K562 (cell line): ENCODE results near the gene PRRC2B. TPM values are rescaled to one million over a fixed set of nuclear protein-coding genes. Genes with fewer than 3 reads are reported as not detected.

Experiments used
- ATAC-seq: fragments of 200-7000 bp; cut with Tn5 transposase; 3 replicates; pipeline ENCODE4 v1.9.1; 2020; ENCODE audit warnings: moderate library complexity
- BruUV-seq: library from RNA; stranded (reverse); fragments of 400-500 nt; replicated peaks from 2 replicates; lab custom pipeline; 2021; lab: Mats Ljungman, UMichigan
- CTCF ChIA-PET: fragments of 300-600 bp; formaldehyde crosslinking; extraction: SDS; loops from one replicate; lab custom pipeline; 2021; ENCODE audit warnings: low intra/inter-chr PET ratio; lab: Yijun Ruan, JAX
- POLR2A ChIA-PET: fragments of 300-600, 350-650 bp; sonication (Branson Sonifier 250); formaldehyde crosslinking; extraction: SDS; loops from one replicate; lab custom pipeline; 2021; ENCODE audit warnings: antibody characterized with exemption, inconsistent platforms; lab: Yijun Ruan, JAX
- DNase-seq, 4 experiments: peaks; one replicate each; pipeline versions ENCODE4 v3.0.0 to v3.0.0-alpha.2; 2011 to 2018; ENCODE audit warnings: low spot score in 3 of 4, mixed read lengths in 3 of 4; ENCODE audit errors: extremely low read depth in 1 of 4
- FAIRE-seq: peaks from 2 replicates; lab custom pipeline; 2011; peaks lifted over from hg19 to GRCh38; lab: Jason Lieb, UNC
- H2AFZ ChIP-seq: 2 replicates; pipeline ENCODE4 v1.6.0; 2011; ENCODE audit warnings: low read depth, low read length, control low read depth, inconsistent platforms
- H3K27ac ChIP-seq: fragments of 200-600 bp; 3 replicates; pipeline ENCODE4 v1.8.0; 2011; ENCODE audit warnings: low read depth, mild to moderate bottlenecking, control low read depth, inconsistent platforms, low read length, moderate library complexity, mixed read lengths; ENCODE audit errors: extremely low read depth
- H3K27me3 ChIP-seq, 2 experiments: fragments of 300-600 bp in 1 of 2; 2 replicates in 1 of 2; 3 replicates in 1 of 2; pipeline versions ENCODE4 v1.6.0 to v1.8.0; 2011; ENCODE audit warnings: inconsistent platforms in 2 of 2, low read length in 2 of 2, mild to moderate bottlenecking in 1 of 2, mixed read lengths in 1 of 2, moderate library complexity in 1 of 2; ENCODE audit not compliant: control insufficient read depth in 2 of 2, insufficient read depth in 2 of 2
- H3K36me3 ChIP-seq: fragments of 300-600 bp; 3 replicates; pipeline ENCODE4 v1.8.0; 2011; ENCODE audit warnings: mild to moderate bottlenecking, low read length, inconsistent platforms; ENCODE audit not compliant: control insufficient read depth, insufficient read depth
- H3K4me1 ChIP-seq, 2 experiments: fragments of 200-600 bp in 1 of 2; replicated peaks in 1 of 2; 2 replicates in 1 of 2; 3 replicates in 1 of 2; pipeline versions ENCODE4 v1.5.1 to v1.8.0; 2011; ENCODE audit warnings: inconsistent platforms in 2 of 2, low read length in 2 of 2, mild to moderate bottlenecking in 1 of 2, mixed read lengths in 1 of 2, moderate library complexity in 1 of 2; ENCODE audit not compliant: control insufficient read depth in 2 of 2, insufficient read depth in 2 of 2
- H3K4me2 ChIP-seq: 2 replicates; pipeline ENCODE4 v1.6.1; 2011; ENCODE audit warnings: low read length, control low read depth, inconsistent platforms, mixed read lengths; ENCODE audit not compliant: insufficient read depth
- H3K4me3 ChIP-seq: fragments of 200-600 bp; sonication (generic), shearing (Covaris generic); 2 replicates; pipeline ENCODE4 v1.5.1; 2016; ENCODE audit warnings: control low read depth, inconsistent platforms
- H3K79me2 ChIP-seq: fragments of 200-600 bp; 3 replicates; pipeline ENCODE4 v1.8.0; 2011; ENCODE audit warnings: low read length, inconsistent platforms; ENCODE audit not compliant: control insufficient read depth, insufficient read depth
- H3K9ac ChIP-seq, 2 experiments: 2 replicates each; pipeline versions ENCODE4 v1.6.0 to v1.6.1; 2011; ENCODE audit warnings: low read depth in 2 of 2, low read length in 2 of 2, control low read depth in 1 of 2, inconsistent platforms in 1 of 2, mild to moderate bottlenecking in 1 of 2, mixed read lengths in 1 of 2; ENCODE audit not compliant: insufficient read depth in 1 of 2
- H3K9me1 ChIP-seq: one replicate; pipeline ENCODE4 v1.6.0; 2011; ENCODE audit warnings: inconsistent platforms, mild to moderate bottlenecking, low read length, moderate library complexity; ENCODE audit not compliant: control insufficient read depth, insufficient read depth
- H3K9me3 ChIP-seq: replicated peaks from 2 replicates; pipeline ENCODE4 v1.5.1; 2011; ENCODE audit warnings: low read depth, low read length, inconsistent platforms; ENCODE audit not compliant: control insufficient read depth, insufficient read depth
- H4K20me1 ChIP-seq: replicated peaks from 2 replicates; pipeline ENCODE4 v1.6.1; 2011; ENCODE audit warnings: low read length, inconsistent platforms, mixed read lengths; ENCODE audit not compliant: control insufficient read depth, insufficient read depth
- CBX3 ChIP-seq, 2 experiments: IDR thresholded peaks; 1 replicate in 1 of 2; 2 replicates in 1 of 2; pipeline ENCODE4 v1.6.1; 2012; ENCODE audit warnings: inconsistent platforms in 2 of 2, low read length in 2 of 2, borderline replicate concordance in 1 of 2, control low read depth in 1 of 2
- PATZ1 ChIP-seq: fragments of 250-450 bp; sonication (Bioruptor Pico); IDR thresholded peaks from 2 replicates; pipeline ENCODE4 v1.5.0; 2020; ENCODE audit warnings: mild to moderate bottlenecking, borderline replicate concordance
- RBM15 ChIP-seq: fragments of 200-400 bp; formaldehyde crosslinking; IDR thresholded peaks from 2 replicates; pipeline ENCODE4 v1.6.1; 2018; ENCODE audit warnings: mild to moderate bottlenecking, low read length, moderate library complexity; ENCODE audit not compliant: insufficient read depth
- TARDBP ChIP-seq: fragments of 450-650 bp; IDR thresholded peaks from 2 replicates; pipeline ENCODE4 v1.6.1; 2016
- ZBTB33 ChIP-seq: sonication (generic); formaldehyde crosslinking; IDR thresholded peaks from 2 replicates; pipeline ENCODE4 v1.8.1; 2023; ENCODE audit warnings: mild to moderate bottlenecking, missing genetic modification reagents
- WGBS: fragments of 100-300 bp; shearing (Covaris generic); methylation state at CpG from one replicate; pipeline ENCODE4 v1.1.6; 2016; ENCODE audit warnings: low coverage, mixed read lengths; ENCODE audit not compliant: insufficient coverage; ENCODE audit errors: missing lambda C conversion rate; 5-methylcytosine and 5-hydroxymethylcytosine counted together
- in situ Hi-C: fragments of 300-500 bp; cut with MboI; formaldehyde crosslinking; loops from 4 replicates; pipeline ENCODE4 v1.15.0; 2018; ENCODE audit warnings: inconsistent platforms, mixed read lengths
- intact Hi-C: fragments of 100-400 bp; cut with micrococcal nuclease; formaldehyde crosslinking; loops from 2 replicates; pipeline ENCODE4 v1.14.2; 2022
- polyA plus RNA-seq, 8 experiments: library from polyadenylated mRNA; depleted of rRNA in 4 of 8; stranded (reverse) in 5 of 8; unstranded in 3 of 8; fragments of >200 nt; fragmentation: Nextera tagmentation in 2 of 8; fragmentation: Illumina TruSeq in 1 of 8; extraction: Ambion mirVana in 2 of 8; extraction: Trizol in 1 of 8; gene quantifications; 2 replicates each; pipeline versions ENCODE4 v1.2.1 to v1.2.3, GENCODE V29; 2011 to 2014; ENCODE audit warnings: inconsistent platforms in 1 of 8, missing spikeins in 1 of 8
- total RNA-seq, 7 experiments: library from RNA; depleted of rRNA in 6 of 7; stranded (reverse); fragments of >200 nt in 6 of 7; fragmentation: Illumina TruSeq in 2 of 7; extraction: Trizol in 2 of 7; gene quantifications; 2 replicates each; pipeline versions ENCODE4 v1.2.1 to v1.2.3, GENCODE V29; 2011 to 2021; ENCODE audit warnings: low replicate concordance in 1 of 7

Gene PRRC2B
- total and polyA plus RNA-seq, 9 of the 15 experiments (the other 6 are each of a cell fraction or from before 2014, with no cell fraction given) = 0.34 to 125 (median 30.9) TPM

- H3K9ac ChIP-seq = peak overlapping the region in 1 of 2 experiments; percentile 88; a peak in 2 of 4 replicates
- H3K9me1 ChIP-seq = no peaks in the 10 kb centered on the region
- no peak for FAIRE-seq
- BruUV-seq = no TSS peak
- H3K27me3 ChIP-seq = no peaks in the 10 kb centered on the region
- TF ChIP-seq ZBTB33 (CRISPR knock-in tag) (no peak), TARDBP (no peak), RBM15 (no peak), CBX3 (IDR thresholded peaks at IDR 0.05; ENCODE audit: borderline replicate concordance in 1 of 2, low read length in 2 of 2) (no peak), PATZ1 (CRISPR knock-in tag) (no peak)
- TF ChIP-seq, all 486 proteins: peak for 0
- Histone ChIP-seq H3K79me2 (no peaks in the 10 kb centered on the region), H3K4me3 (no peak overlapping the region), H3K4me1 (peaks cover 3 to 25% of the 10 kb centered on the region in 2 experiments; a peak in 4 of 5 replicates), H3K27ac (no peak overlapping the region), H3K4me2 (peak overlapping the region; percentile 87), H3K36me3 (no peaks in the 10 kb centered on the region), H3K9me3 (no peaks in the 10 kb centered on the region), H4K20me1 (no peaks in the 10 kb centered on the region), H2AFZ (peak overlapping the region; percentile 97)
- DNase-seq = no peak
- intact Hi-C loops = no loop called here
- 14% methylated on average over 5 of the region's 5 CpGs for WGBS
- no peak for ATAC-seq
- ChIA-PET CTCF (interaction anchor here (0.7 to 1.9 kb wide), 6 partner anchors 43 to 391 kb away, joined by 3 to 12 read pairs (median 6); partner anchors contain the start of gene RAPGEF1), POLR2A (interaction anchor here (0.7 to 2.0 kb wide), 5 partner anchors 12 to 174 kb away, joined by 3 to 10 read pairs (median 4); no protein-coding TSS in a partner anchor)
- in situ Hi-C loops = no loop called here
Measured at GRCh38 chr9:131349522-131349880, 44.4 kb upstream of the PRRC2B start.
